Mesendoderm (in vitro differentiated cells): ENCODE results near the gene PARD3.

ENCODE experiments used
- DNase-seq: peaks from one replicate; pipeline ENCODE4 v3.0.0; 2013
- H2AK5ac ChIP-seq: 2 replicates; pipeline ENCODE4 v1.6.1; 2013; ENCODE audit warnings: low read length, inconsistent platforms
- H2BK120ac ChIP-seq: 2 replicates; pipeline ENCODE4 v1.6.1; 2013; ENCODE audit warnings: low read depth, mild to moderate bottlenecking, low read length, moderate library complexity, mixed read lengths
- H2BK15ac ChIP-seq: replicated peaks from 2 replicates; pipeline ENCODE4 v1.6.1; 2013; ENCODE audit warnings: low read depth, mild to moderate bottlenecking, moderate library complexity
- H2BK5ac ChIP-seq: 2 replicates; pipeline ENCODE4 v1.6.1; 2013; ENCODE audit warnings: low read length, inconsistent platforms
- H3K18ac ChIP-seq: 2 replicates; pipeline ENCODE4 v1.6.1; 2013; ENCODE audit warnings: mild to moderate bottlenecking, low read length, mixed read lengths
- H3K23ac ChIP-seq: one replicate; pipeline ENCODE4 v1.6.1; 2013; ENCODE audit warnings: low read length
- H3K27ac ChIP-seq: 2 replicates; pipeline ENCODE4 v1.5.1; 2013; ENCODE audit warnings: low read depth, mild to moderate bottlenecking, inconsistent platforms, low read length, moderate library complexity
- H3K27me3 ChIP-seq: 2 replicates; pipeline ENCODE4 v1.6.1; 2013; ENCODE audit warnings: low read length, control low read depth, mild to moderate bottlenecking, inconsistent platforms; ENCODE audit not compliant: insufficient read depth, poor library complexity
- H3K36me3 ChIP-seq: 2 replicates; pipeline ENCODE4 v1.6.1; 2013; ENCODE audit warnings: low read length, inconsistent platforms; ENCODE audit not compliant: control insufficient read depth, insufficient read depth
- H3K4ac ChIP-seq: one replicate; pipeline ENCODE4 v1.6.1; 2013; ENCODE audit warnings: low read depth, mild to moderate bottlenecking, low read length, moderate library complexity
- H3K4me1 ChIP-seq: 2 replicates; pipeline ENCODE4 v1.6.1; 2013; ENCODE audit warnings: low read depth, low read length, inconsistent platforms; ENCODE audit not compliant: control insufficient read depth
- H3K4me2 ChIP-seq: 2 replicates; pipeline ENCODE4 v1.6.1; 2013; ENCODE audit warnings: low read length
- H3K4me3 ChIP-seq: 2 replicates; pipeline ENCODE4 v1.5.1; 2013; ENCODE audit warnings: mild to moderate bottlenecking, low read length
- H3K56ac ChIP-seq: one replicate; pipeline ENCODE4 v1.6.1; 2013; ENCODE audit warnings: low read length
- H3K79me1 ChIP-seq: 2 replicates; pipeline ENCODE4 v1.6.1; 2013; ENCODE audit warnings: low read length, inconsistent platforms
- H3K79me2 ChIP-seq: 2 replicates; pipeline ENCODE4 v1.6.1; 2013; ENCODE audit warnings: mild to moderate bottlenecking, low read length; ENCODE audit not compliant: control insufficient read depth, insufficient read depth
- H3K9ac ChIP-seq: 2 replicates; pipeline ENCODE4 v1.6.1; 2013; ENCODE audit warnings: low read length, inconsistent platforms
- H4K5ac ChIP-seq: one replicate; pipeline ENCODE4 v1.6.1; 2013; ENCODE audit warnings: low read length
- H4K8ac ChIP-seq: one replicate; pipeline ENCODE4 v1.6.1; 2013; ENCODE audit warnings: low read depth, mild to moderate bottlenecking, control low read depth, low read length, moderate library complexity
- WGBS: extraction: QIAGEN DNeasy Blood & Tissue Kit; methylation state at CpG from one replicate; pipeline ENCODE4 v1.1.7; 2013; ENCODE audit warnings: low lambda C conversion rate, missing lambda C conversion rate; ENCODE audit not compliant: insufficient coverage; ENCODE audit errors: extremely low coverage; 5-methylcytosine and 5-hydroxymethylcytosine counted together

PARD3 gene

GRCh38 chr10:34768972-34769330 lies 46.1 kb downstream of the PARD3 start:
- Histone ChIP-seq H2BK5ac (peak overlapping the region; percentile 97), H3K4me2 (peak overlapping the region; percentile 18), H4K8ac (no peak overlapping the region), H2AK5ac (peak overlapping the region; percentile 92), H3K27me3 (no peaks in the 10 kb centered on the region), H3K56ac (peak overlapping the region; percentile 88), H3K18ac (no peak overlapping the region), H3K27ac (peak overlapping the region; percentile 80), H3K9ac (peak overlapping the region; percentile 50), H2BK15ac (no peak overlapping the region), H3K79me1 (peaks cover 20% of the 10 kb centered on the region), H3K36me3 (no peaks in the 10 kb centered on the region), H3K4me1 (peaks cover 48% of the 10 kb centered on the region), H3K23ac (no peak overlapping the region), H3K4ac (no peak overlapping the region), H3K4me3 (no peak overlapping the region), H2BK120ac (peak overlapping the region; percentile 2), H4K5ac (no peak overlapping the region), H3K79me2 (peaks cover 56% of the 10 kb centered on the region)
- DNase-seq: peak; percentile 40
- no CpG with 5 or more reads among the region's 8 CpGs for whole genome bisulfite sequencing

DNA sequence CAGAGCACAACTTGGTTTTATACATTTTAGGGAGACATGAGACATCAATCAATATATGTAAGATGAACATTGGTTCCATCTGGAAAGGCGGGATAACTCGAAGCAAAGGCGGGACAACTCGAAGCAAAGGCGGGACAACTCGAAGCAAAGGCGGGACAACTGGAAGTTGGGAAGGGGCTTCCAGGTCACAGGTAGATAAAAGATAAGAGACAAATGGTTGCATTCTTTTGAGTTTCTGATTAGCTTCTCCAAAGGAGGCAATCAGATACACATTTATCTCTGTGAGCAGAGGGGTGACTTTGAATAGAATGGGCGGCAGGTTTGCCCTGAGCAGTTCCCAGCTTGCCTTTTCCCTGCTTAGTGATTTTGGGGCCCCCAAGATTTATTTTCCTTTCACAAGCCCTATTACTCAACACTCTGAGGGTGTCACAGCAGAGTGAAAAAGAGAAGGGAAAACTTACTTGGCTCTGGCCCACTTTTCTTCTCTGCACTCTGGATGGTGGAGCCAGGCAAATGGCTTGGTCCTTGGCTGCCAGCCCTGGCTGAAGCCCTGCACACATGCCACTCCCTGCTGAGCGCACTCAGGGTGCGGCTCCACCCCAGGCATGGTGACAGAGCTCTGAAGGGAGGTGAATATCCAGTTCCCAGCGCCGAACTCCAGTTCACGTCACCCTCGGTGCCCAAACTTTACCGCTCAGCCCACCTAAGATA lies 46.7 kb downstream of the PARD3 start:
- Histone ChIP-seq H3K36me3 (no peaks in the 10 kb centered on the region), H3K4me2 (peak overlapping the region; percentile 18), H3K4me1 (peaks cover 48% of the 10 kb centered on the region), H4K8ac (no peak overlapping the region), H3K27me3 (no peaks in the 10 kb centered on the region), H2BK15ac (no peak overlapping the region), H3K56ac (peak overlapping the region; percentile 88), H3K79me2 (peaks cover 56% of the 10 kb centered on the region), H3K4ac (no peak overlapping the region), H3K27ac (peak overlapping the region; percentile 80), H3K4me3 (no peak overlapping the region), H3K23ac (no peak overlapping the region), H4K5ac (no peak overlapping the region), H3K79me1 (peaks cover 21% of the 10 kb centered on the region), H3K9ac (peak overlapping the region; percentile 50), H3K18ac (no peak overlapping the region), H2BK120ac (peak overlapping the region; percentile 2), H2AK5ac (peak overlapping the region; percentile 92), H2BK5ac (peak overlapping the region; percentile 97)
- DNase-seq: peak; percentile 89
- WGBS: no CpG with 5 or more reads among the region's 15 CpGs

GRCh38 chr10:34766811-34767494 lies 48.1 kb downstream of the PARD3 start:
- Histone ChIP-seq H2BK15ac (no peak overlapping the region), H3K36me3 (no peaks in the 10 kb centered on the region), H3K56ac (peak overlapping the region; percentile 67), H3K79me2 (peaks cover 64% of the 10 kb centered on the region), H3K9ac (peak overlapping the region; percentile 42), H3K4me2 (peak overlapping the region; percentile 17), H4K5ac (peak overlapping the region; percentile 90), H3K4me1 (peaks cover 48% of the 10 kb centered on the region), H2AK5ac (peak overlapping the region; percentile 94), H3K4ac (peak overlapping the region; percentile 67), H2BK120ac (no peak overlapping the region), H3K27me3 (no peaks in the 10 kb centered on the region), H2BK5ac (peak overlapping the region; percentile 77), H3K18ac (no peak overlapping the region), H4K8ac (no peak overlapping the region), H3K23ac (peak overlapping the region; percentile 56), H3K79me1 (peaks cover 27% of the 10 kb centered on the region), H3K27ac (peak overlapping the region; percentile 43), H3K4me3 (no peak overlapping the region)
- DNase-seq: peak; percentile 61
- no CpG with 5 or more reads among the region's 12 CpGs for WGBS

DNA sequence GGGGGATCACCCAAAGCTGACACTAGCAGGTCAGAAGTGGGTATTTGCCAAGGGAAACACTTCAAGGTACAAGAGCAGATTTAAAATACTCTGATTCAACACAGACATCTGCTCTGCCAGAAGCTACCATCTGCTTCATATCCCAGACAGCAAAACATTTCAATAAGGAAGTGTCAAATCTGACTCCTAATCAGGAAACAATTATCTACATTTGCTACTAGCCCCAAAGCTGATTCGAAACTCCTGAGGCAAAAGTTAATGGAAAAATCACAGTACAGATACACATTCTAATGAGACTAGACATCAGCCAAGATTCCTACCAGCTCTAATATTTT lies 48.9 kb downstream of the PARD3 start:
- no peak overlapping the region for H4K5ac ChIP-seq
- H2BK5ac ChIP-seq: no peak overlapping the region
- WGBS: no CpG with 5 or more reads among the region's 1 CpG
- H3K9ac ChIP-seq: no peak overlapping the region
- no peak overlapping the region for H3K27ac ChIP-seq
- no peak overlapping the region for H2BK15ac ChIP-seq
- H3K56ac ChIP-seq: peak overlapping the region; percentile 44
- H3K4me1 ChIP-seq: peaks cover 42% of the 10 kb centered on the region
- no peaks in the 10 kb centered on the region for H3K36me3 ChIP-seq
- H3K4me3 ChIP-seq: no peak overlapping the region
- H4K8ac ChIP-seq: no peak overlapping the region
- H3K4ac ChIP-seq: no peak overlapping the region
- H3K18ac ChIP-seq: no peak overlapping the region
- H3K79me2 ChIP-seq: peaks cover 57% of the 10 kb centered on the region
- DNase-seq: peak; percentile 24
- H3K23ac ChIP-seq: no peak overlapping the region
- H3K79me1 ChIP-seq: peaks cover 23% of the 10 kb centered on the region
- no peak overlapping the region for H2BK120ac ChIP-seq
- no peak overlapping the region for H3K4me2 ChIP-seq
- no peak overlapping the region for H2AK5ac ChIP-seq
- no peaks in the 10 kb centered on the region for H3K27me3 ChIP-seq

DNA sequence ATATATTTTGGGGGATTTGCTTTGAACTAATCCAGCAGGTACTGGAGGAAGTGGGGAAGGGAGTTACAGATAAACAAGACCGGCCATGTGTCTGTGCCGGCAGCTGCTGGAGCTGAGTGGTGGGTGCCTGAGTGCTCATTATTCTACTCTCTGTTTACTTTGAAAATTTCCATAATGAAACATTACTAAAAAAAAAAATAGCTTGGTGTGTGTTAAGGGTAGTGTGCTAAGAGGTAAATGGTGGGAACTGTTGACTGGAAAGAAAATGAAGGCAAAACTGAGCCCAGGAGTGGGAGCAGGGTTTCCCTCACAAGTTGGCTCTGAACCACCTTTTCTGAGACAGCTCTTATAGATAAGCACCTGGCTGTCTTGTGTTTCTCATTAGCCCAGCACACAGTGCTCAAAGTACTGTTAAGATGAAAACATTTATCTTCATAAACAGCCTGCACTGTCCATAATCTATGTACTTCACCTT lies 50.6 kb downstream of the PARD3 start:
- Histone ChIP-seq H4K8ac (no peak overlapping the region), H2BK5ac (no peak overlapping the region), H3K56ac (no peak overlapping the region), H3K79me2 (peaks cover 53% of the 10 kb centered on the region), H4K5ac (no peak overlapping the region), H3K4me3 (no peak overlapping the region), H3K79me1 (peaks cover 16% of the 10 kb centered on the region), H3K27ac (no peak overlapping the region), H3K23ac (no peak overlapping the region), H3K18ac (no peak overlapping the region), H3K4me2 (no peak overlapping the region), H2BK15ac (no peak overlapping the region), H3K27me3 (no peaks in the 10 kb centered on the region), H2AK5ac (no peak overlapping the region), H3K4ac (no peak overlapping the region), H3K4me1 (peaks cover 32% of the 10 kb centered on the region), H3K9ac (no peak overlapping the region), H2BK120ac (no peak overlapping the region), H3K36me3 (no peaks in the 10 kb centered on the region)
- no peak for DNase-seq
- WGBS: no CpG with 5 or more reads among the region's 2 CpGs
